Tibial nerve (tissue), 4 donors: Measurements from ENCODE around the gene XPO4.

Experiments
- CTCF ChIP-seq, 5 experiments: fragments of 200-600 bp in 3 of 5; fragments of 450-650 bp in 2 of 5; sonication (generic) in 3 of 5; IDR thresholded peaks; one replicate each; pipeline ENCODE4 v1.5.1; 2016 to 2019; ENCODE audit warnings: antibody characterized with exemption in 5 of 5, mild to moderate bottlenecking in 3 of 5, moderate library complexity in 2 of 5
- EP300 ChIP-seq, 2 donors: sonication (generic); formaldehyde crosslinking; IDR thresholded peaks; one replicate each; pipeline ENCODE4 v1.6.1; 2017; ENCODE audit warnings: antibody characterized with exemption in 2 of 2, mild to moderate bottlenecking in 1 of 2
- POLR2A ChIP-seq, 2 donors: fragments of 450-650 bp; IDR thresholded peaks; one replicate each; pipeline ENCODE4 v1.6.1; 2017; ENCODE audit warnings: antibody characterized with exemption in 2 of 2, mild to moderate bottlenecking in 2 of 2, moderate library complexity in 2 of 2

- TF ChIP-seq POLR2A (IDR thresholded peaks at IDR 0.05) (no peak), CTCF (IDR thresholded peaks at IDR 0.05) (no peak), EP300 (IDR thresholded peaks at IDR 0.05) (no peak)
Measured at GRCh38 chr13:20894245-20894644, 8.3 kb downstream of the XPO4 start.
